Mammary microvascular endothelial cell (primary cell): Measurements from ENCODE around the gene ATP8A2. TPM values are rescaled to one million over a fixed set of nuclear protein-coding genes. Genes with fewer than 3 reads are reported as not detected.

Experiments
- total RNA-seq: library from RNA; depleted of rRNA; stranded (reverse); fragments of >200 nt; gene quantifications from 2 replicates; pipeline ENCODE4 v1.2.3, GENCODE V29; 2015

Gene ATP8A2
- total RNA-seq = 0.05 and 0.07 TPM in 2 replicates

GRCh38 chr13:25371875-25372283 is at the start of gene ATP8A2:
Gene ATP8A2, plus strand, starts transcription at chr13:25371974. Its CDS starts 239 bp downstream, at chr13:25372213.

GRCh38 chr13:26051657-26052311 is 680.0 kb downstream of the ATP8A2 start, which contains the start of gene SHISA2:
Gene SHISA2, minus strand, starts transcription at chr13:26052016. Its CDS starts 1,041 bp downstream, at chr13:26050975.

Other genes with a start within 250 kb of the ATP8A2 start
- gene AMER2, start 199.7 kb upstream of the ATP8A2 start, total RNA-seq = not detected in 2 replicates
- 25.5 and 28.0 TPM in 2 replicates for gene MTMR6, start 84.5 kb upstream of the ATP8A2 start, total RNA-seq
- 39.3 and 43.4 TPM in 2 replicates for gene NUP58, start 70.3 kb upstream of the ATP8A2 start, total RNA-seq